DOHH2 (cell line): ENCODE data around the gene MEA1.

Experiments used
- H3F3A ChIP-seq: fragments of 200-600 bp; sonication (generic), shearing (Covaris generic); 2 replicates; pipeline ENCODE4 v1.6.0; 2016; ENCODE audit warnings: antibody characterized with exemption, mild to moderate bottlenecking; ENCODE audit not compliant: control insufficient read depth, insufficient read depth
- H3K27ac ChIP-seq: fragments of 200-600 bp; sonication (generic); 2 replicates; pipeline ENCODE4 v1.5.1; 2014; ENCODE audit warnings: low read depth, mild to moderate bottlenecking, low read length, moderate library complexity
- H3K27me3 ChIP-seq: fragments of 200-600 bp; sonication (generic); 2 replicates; pipeline ENCODE4 v1.6.1; 2014; ENCODE audit warnings: mild to moderate bottlenecking, low read length, mixed read lengths; ENCODE audit not compliant: control insufficient read depth
- H3K36me3 ChIP-seq: fragments of 200-600 bp; sonication (generic); 2 replicates; pipeline ENCODE4 v1.6.1; 2014; ENCODE audit warnings: mild to moderate bottlenecking, low read length, moderate library complexity, mixed read lengths; ENCODE audit not compliant: control insufficient read depth
- H3K4me1 ChIP-seq: fragments of 200-600 bp; sonication (generic); 2 replicates; pipeline ENCODE4 v1.6.1; 2014; ENCODE audit warnings: mild to moderate bottlenecking, low read length, mixed read lengths; ENCODE audit not compliant: control insufficient read depth
- H3K4me2 ChIP-seq: fragments of 200-600 bp; sonication (generic); 2 replicates; pipeline ENCODE4 v1.6.0; 2014; ENCODE audit warnings: mild to moderate bottlenecking, low read length, moderate library complexity
- H3K4me3 ChIP-seq: fragments of 200-600 bp; sonication (generic); 2 replicates; pipeline ENCODE4 v1.5.1; 2014; ENCODE audit warnings: mild to moderate bottlenecking, low read length, mixed read lengths
- H3K79me2 ChIP-seq: fragments of 200-600 bp; sonication (generic); 2 replicates; pipeline ENCODE4 v1.6.1; 2014; ENCODE audit warnings: mild to moderate bottlenecking, low read length, mixed read lengths; ENCODE audit not compliant: control insufficient read depth
- H3K9me2 ChIP-seq: fragments of 200-600 bp; sonication (generic); replicated peaks from 2 replicates; pipeline ENCODE4 v1.6.1; 2014; ENCODE audit warnings: mild to moderate bottlenecking, low read length, mixed read lengths; ENCODE audit not compliant: control insufficient read depth
- H3K9me3 ChIP-seq: fragments of 200-600 bp; sonication (generic); 2 replicates; pipeline ENCODE4 v1.6.1; 2014; ENCODE audit warnings: antibody characterized with exemption, low read length, mixed read lengths; ENCODE audit not compliant: control insufficient read depth, insufficient read depth
- H4K20me1 ChIP-seq: fragments of 200-600 bp; sonication (generic); 2 replicates; pipeline ENCODE4 v1.6.0; 2014; ENCODE audit warnings: low read depth, mild to moderate bottlenecking, antibody characterized with exemption, low read length, moderate library complexity; ENCODE audit not compliant: control insufficient read depth, insufficient read depth
- CTCF ChIP-seq: fragments of 200-600 bp; sonication (generic); IDR thresholded peaks from one replicate; pipeline ENCODE4 v1.5.1; 2014; ENCODE audit warnings: antibody characterized with exemption, mild to moderate bottlenecking, low read depth, low read length; ENCODE audit not compliant: poor library complexity, severe bottlenecking
- EZH2phosphoT487 ChIP-seq: fragments of 200-600 bp; sonication (generic); IDR thresholded peaks from 2 replicates; pipeline ENCODE4 v1.6.1; 2017; ENCODE audit warnings: borderline replicate concordance, mild to moderate bottlenecking, antibody characterized with exemption, low read length, moderate library complexity, mixed read lengths

MEA1 gene

DNA sequence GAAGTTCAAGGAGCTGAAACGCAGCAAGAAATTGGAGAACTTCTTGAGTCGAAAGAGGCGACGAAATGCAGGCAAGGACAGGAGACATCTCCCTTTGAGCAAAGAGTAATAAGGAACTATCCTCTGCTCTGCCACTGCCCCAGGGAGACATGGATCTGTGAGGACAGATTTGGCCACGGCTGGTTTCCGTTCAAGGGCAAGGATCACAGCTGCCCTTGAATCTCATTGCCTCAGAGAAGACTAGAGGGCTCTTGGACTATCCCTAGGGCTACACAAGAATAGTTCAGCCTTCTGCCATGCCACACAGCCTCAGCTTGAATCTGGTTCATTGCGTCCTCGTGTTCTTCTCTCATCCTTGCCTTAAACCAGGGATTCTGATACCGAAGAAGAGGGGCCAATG is 15.4 kb upstream of the MEA1 start:
- Histone ChIP-seq H3K4me3 (no peak overlapping the region), H3K4me2 (no peak overlapping the region), H3K9me2 (no peaks in the 10 kb centered on the region), H3K36me3 (peaks cover 66% of the 10 kb centered on the region), H3K79me2 (peaks cover 7% of the 10 kb centered on the region), H4K20me1 (no peaks in the 10 kb centered on the region), H3K4me1 (no peaks in the 10 kb centered on the region), H3F3A (0 out of 2 replicates have a peak, but pooled peaks cover 2% of the 10 kb centered on the region), H3K27me3 (no peaks in the 10 kb centered on the region), H3K9me3 (no peaks in the 10 kb centered on the region), H3K27ac (no peak overlapping the region)
- TF ChIP-seq EZH2phosphoT487 (no peak), CTCF (no peak)

GRCh38 chr6:43026365-43026764 is 12.6 kb upstream of the MEA1 start:
- Histone ChIP-seq H3F3A (0 out of 2 replicates have a peak, but pooled peaks cover 2% of the 10 kb centered on the region), H3K4me3 (no peak overlapping the region), H3K27me3 (no peaks in the 10 kb centered on the region), H3K27ac (no peak overlapping the region), H4K20me1 (no peaks in the 10 kb centered on the region), H3K9me3 (no peaks in the 10 kb centered on the region), H3K4me2 (no peak overlapping the region), H3K4me1 (peaks cover 6% of the 10 kb centered on the region), H3K79me2 (peaks cover 33% of the 10 kb centered on the region), H3K36me3 (peaks cover 63% of the 10 kb centered on the region), H3K9me2 (no peaks in the 10 kb centered on the region)
- TF ChIP-seq CTCF (no peak), EZH2phosphoT487 (no peak)

- peaks cover 64% of the 10 kb centered on the region for H3K36me3 ChIP-seq
- H3K4me1 ChIP-seq = peaks cover 15% of the 10 kb centered on the region
- no peak overlapping the region for H3K4me3 ChIP-seq
- no peaks in the 10 kb centered on the region for H3K9me3 ChIP-seq
- H3K79me2 ChIP-seq = peaks cover 33% of the 10 kb centered on the region
- no peak overlapping the region for H3K4me2 ChIP-seq
- H3F3A ChIP-seq = peaks cover 7% of the 10 kb centered on the region
- no peaks in the 10 kb centered on the region for H4K20me1 ChIP-seq
- no peak overlapping the region for H3K27ac ChIP-seq
- H3K27me3 ChIP-seq = no peaks in the 10 kb centered on the region
- TF ChIP-seq CTCF (no peak), EZH2phosphoT487 (no peak)
- H3K9me2 ChIP-seq = no peaks in the 10 kb centered on the region
Measured at GRCh38 chr6:43024436-43024835, 10.7 kb upstream of the MEA1 start.
